Astrocyte of the spinal cord (primary cell): ENCODE data around the gene CFD.

Experiments used
- DNase-seq: peaks from one replicate; pipeline ENCODE4 v3.0.0; 2011; ENCODE audit warnings: low read depth, low spot score
- H3K4me3 ChIP-seq: 2 replicates; pipeline ENCODE4 v1.5.1; 2011; ENCODE audit warnings: low read depth, mild to moderate bottlenecking, low read length, moderate library complexity
- CTCF ChIP-seq: IDR thresholded peaks from 2 replicates; pipeline ENCODE4 v1.5.1; 2012; ENCODE audit warnings: low read depth, mild to moderate bottlenecking, low read length, inconsistent platforms
- in situ Hi-C: cut with HindIII; loops from 2 replicates; pipeline ENCODE4 v1.10.0; 2017; ENCODE audit warnings: low sequenced_read_pairs

CFD gene

GRCh38 chr19:858868-859843, at the start of gene CFD:
Gene CFD, plus strand, starts transcription at chr19:859664. Its CDS starts 26 bp downstream, at chr19:859690.
- in situ Hi-C loops = no loop called here
- H3K4me3 ChIP-seq = no peak within 1 kb of the TSS
- DNase-seq = no peak
- no peak for TF ChIP-seq CTCF

GRCh38 chr19:810077-810855, 49.2 kb upstream of the CFD start:
- DNase-seq = no peak
- in situ Hi-C loops = no loop called here
- TF ChIP-seq CTCF = no peak
- no peak overlapping the region for H3K4me3 ChIP-seq

GRCh38 chr19:810883-811489, 48.5 kb upstream of the CFD start:
- in situ Hi-C loops = no loop called here
- no peak overlapping the region for H3K4me3 ChIP-seq
- DNase-seq = no peak
- TF ChIP-seq CTCF = no peak

GRCh38 chr19:811506-812048, 47.9 kb upstream of the CFD start:
- H3K4me3 ChIP-seq = no peak overlapping the region
- TF ChIP-seq CTCF = no peak
- in situ Hi-C loops = no loop called here
- no peak for DNase-seq

- in situ Hi-C loops = no loop called here
- no peak for TF ChIP-seq CTCF
- no peak overlapping the region for H3K4me3 ChIP-seq
- no peak for DNase-seq
These were observed 47.3 kb upstream of the CFD start for GRCh38 chr19:812049-812746.
